HG03521 (cell line): Measurements from ENCODE around the gene MTRF1L.
"Not testable (repeated sequence)": the region's sequence is repeated elsewhere in the genome, so short reads cannot be mapped to it uniquely, and the experiment has no call there.

Experiments
- ATAC-seq: cut with Tn5 transposase; IDR thresholded peaks from one replicate; pipeline ENCODE4 v1.9.1; 2021; ENCODE audit warnings: mild to moderate bottlenecking, moderate library complexity; ENCODE audit not compliant: unreplicated experiment

Gene MTRF1L

DNA sequence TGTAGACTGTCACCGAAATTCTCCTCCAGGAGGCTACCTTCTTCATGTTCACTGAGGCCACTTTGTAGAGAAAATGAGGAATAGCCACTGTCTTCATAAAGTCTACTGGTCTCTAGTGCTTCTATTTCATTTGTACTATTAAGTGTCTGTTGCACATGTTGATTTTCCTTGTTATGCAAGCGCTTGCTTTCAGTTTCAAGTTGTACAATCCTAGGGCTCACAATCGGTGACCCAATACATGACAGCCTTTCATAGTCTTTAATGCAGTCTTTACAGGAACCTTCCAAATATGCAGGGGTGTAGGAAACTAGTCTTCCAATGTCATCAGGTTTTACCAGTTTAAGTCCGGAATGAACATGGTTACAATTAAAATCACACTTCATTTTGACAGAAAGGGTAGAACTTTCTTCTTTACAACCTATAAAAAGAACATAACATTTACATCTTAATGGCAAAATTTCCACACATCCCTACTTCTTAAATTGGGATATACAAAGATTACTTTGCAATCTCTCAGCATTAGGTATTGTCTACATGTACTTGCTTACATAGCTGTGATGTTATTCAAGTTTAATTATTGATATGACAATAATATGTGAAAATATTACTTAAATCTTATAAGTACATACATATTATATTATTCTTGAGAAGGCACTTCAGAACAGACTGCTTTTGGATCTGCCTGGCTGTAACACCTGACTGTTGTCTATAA is 27.1 kb downstream of the MTRF1L start:
- no peak for ATAC-seq

DNA sequence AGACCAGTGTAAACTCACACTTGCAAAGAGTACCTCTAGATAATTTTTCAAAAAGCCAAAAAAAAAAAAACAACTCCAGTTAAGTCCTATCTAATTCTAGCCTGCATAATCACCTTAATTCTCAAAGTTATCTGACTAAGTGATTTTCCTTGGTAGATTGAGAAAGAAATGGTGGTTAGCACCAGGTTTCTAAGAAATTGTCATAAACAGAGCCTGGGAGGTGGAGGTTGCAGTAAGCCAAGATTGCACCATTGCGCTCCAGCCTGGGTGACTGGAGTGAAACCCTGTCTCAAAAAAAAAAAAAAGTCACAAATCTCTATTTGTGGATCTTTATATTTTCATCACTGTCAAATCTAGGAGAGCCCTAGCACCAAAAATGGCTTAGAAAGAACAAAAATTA is 28.6 kb downstream of the MTRF1L start:
- ATAC-seq: no peak

GRCh38 chr6:152969688-152970418 is 32.7 kb downstream of the MTRF1L start:
- no peak for ATAC-seq

DNA sequence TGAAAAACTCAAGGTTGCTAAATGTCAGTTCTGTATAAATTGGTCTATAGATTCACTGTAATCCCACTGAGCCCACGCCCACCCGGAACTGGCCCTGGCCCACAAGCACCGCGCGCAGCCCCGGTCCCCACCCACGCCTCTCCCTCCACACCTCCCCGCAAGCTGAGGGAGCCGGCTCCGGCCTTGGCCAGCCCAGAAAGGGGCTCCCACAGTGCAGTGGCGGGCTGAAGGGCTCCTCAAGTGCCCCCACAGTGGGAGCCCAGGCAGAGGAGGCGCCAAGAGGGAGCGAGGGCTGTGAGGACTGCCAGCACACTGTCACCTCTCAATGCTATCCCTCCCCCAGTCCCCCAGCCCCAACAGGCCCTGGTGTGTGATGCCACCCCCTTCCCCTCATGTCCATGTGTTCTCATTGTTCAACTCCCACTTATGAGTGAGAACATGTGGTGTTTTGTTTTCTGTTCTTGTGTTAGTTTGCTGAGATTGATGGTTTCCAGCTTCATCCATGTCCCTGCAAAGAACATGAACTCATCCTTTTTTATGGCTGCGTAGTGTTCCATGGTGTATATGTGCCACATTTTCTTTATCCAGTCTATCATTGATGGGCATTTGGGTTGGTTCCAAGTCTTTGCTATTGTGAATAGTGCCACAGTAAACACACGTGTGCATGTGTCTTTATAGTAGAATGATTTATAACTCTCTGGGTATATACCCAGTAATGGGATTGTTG is 36.2 kb downstream of the MTRF1L start:
- not testable (repeated sequence) for ATAC-seq

GRCh38 chr6:152959333-152959732 is 43.2 kb downstream of the MTRF1L start:
- no peak for ATAC-seq

DNA sequence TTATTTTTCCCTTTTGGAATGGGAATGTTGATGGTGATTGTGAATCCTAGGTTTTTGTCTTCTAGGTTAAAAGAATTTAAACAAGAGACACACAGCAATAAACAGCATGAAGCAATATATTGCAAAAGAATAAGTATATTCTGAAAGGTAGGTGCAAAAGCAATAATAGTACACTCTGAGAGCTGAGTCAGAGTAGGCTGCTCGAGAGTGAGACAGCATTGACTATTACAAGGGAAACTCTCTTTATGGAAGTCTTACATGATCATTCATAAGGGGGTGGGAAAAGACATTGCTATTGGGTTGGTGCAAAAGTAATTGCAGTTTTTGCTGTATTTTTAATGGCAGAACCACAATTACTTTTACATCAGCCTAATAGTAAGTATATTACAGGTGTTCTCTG is 44.7 kb downstream of the MTRF1L start:
- no peak for ATAC-seq

GRCh38 chr6:152954443-152954842 is 48.1 kb downstream of the MTRF1L start:
- no peak for ATAC-seq

GRCh38 chr6:152952866-152953509 is 49.5 kb downstream of the MTRF1L start:
- no peak for ATAC-seq

- no peak for ATAC-seq
Measured at GRCh38 chr6:152952045-152952444, 50.5 kb downstream of the MTRF1L start.

DNA sequence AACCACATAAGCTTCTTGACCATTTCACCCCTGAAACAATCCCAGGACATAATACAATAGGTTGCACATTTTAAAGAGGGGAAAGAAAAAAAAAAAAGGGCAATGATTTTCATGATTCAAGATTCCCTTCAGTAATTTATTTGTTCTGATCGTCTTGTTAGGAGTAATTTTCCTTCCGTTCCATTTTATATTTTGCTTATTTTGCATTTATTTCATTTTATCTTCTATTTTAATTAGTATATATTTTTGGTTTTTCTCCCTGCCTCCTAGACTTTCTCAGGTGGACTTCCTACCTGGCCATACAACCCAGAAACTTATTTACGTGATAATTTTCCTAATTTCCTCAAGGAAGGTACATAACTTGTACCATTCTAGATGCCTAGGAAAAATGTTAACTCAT is 52.3 kb downstream of the MTRF1L start:
- no peak for ATAC-seq

DNA sequence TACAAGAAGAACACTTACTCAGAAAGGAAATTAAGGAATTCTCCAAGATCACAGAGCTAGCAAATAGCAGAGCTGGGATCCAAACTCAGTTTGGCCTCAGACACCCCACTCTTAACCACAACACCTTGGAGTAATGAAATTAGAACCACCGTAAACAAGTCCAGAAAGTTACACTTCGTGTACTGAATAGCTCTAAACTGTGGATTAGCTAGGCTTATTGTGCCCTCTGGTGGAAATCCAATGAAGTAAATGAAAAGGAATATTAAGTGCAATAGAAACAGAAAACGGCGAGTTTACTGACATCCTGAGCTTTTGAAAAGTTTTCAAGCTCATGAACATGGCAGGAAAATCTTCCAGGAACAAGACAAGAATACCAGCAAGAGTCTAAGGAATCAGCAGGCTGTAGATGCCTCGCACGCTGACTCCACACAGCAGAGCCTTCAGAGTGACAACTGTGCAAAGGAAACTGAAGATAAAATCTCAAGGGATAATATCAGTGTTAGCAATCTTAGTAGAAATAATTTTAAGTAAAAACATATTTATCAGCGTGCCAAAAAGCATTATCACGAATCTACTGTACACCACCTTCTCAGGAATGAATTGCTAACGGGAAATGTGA is 54.2 kb downstream of the MTRF1L start:
- ATAC-seq: peak; percentile 78

DNA sequence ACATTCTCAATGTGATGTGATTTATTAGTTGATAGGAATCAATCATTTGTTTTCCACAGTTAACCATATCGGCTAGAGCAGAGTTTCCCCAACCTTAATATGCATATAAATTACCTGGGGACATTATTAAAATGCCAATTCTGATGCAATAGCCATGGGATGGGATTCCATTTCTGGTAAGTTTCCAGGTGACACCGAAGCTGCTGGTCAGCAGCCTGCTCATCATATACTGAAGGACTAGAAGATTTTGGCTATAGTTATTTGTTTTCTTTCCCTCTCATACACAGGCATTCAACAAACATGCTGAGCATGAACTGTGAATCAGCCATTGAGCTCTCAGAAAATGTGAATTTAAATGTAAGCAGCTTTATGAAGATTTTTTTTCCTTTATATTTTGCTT is 55.5 kb downstream of the MTRF1L start:
- no peak for ATAC-seq

DNA sequence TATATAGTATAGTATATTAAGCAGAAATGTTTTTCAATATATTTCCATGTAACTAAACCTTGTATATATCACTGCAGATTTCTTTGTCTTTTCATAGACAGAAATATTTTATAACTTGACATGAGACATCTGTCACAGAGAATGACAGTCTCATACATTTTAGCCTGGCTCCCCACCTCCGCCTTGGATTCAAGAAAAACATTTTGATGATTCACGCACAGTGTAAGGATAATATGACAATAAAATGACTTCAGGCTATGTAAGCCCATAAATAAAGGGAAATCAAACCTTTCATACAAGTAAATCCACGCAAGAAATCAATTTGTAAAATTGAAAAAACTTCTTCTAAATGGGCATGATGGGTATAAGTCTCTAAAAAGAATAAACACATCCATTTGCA is 56.0 kb downstream of the MTRF1L start:
- ATAC-seq: no peak

GRCh38 chr6:152943260-152943897 is 59.1 kb downstream of the MTRF1L start:
- no peak for ATAC-seq

DNA sequence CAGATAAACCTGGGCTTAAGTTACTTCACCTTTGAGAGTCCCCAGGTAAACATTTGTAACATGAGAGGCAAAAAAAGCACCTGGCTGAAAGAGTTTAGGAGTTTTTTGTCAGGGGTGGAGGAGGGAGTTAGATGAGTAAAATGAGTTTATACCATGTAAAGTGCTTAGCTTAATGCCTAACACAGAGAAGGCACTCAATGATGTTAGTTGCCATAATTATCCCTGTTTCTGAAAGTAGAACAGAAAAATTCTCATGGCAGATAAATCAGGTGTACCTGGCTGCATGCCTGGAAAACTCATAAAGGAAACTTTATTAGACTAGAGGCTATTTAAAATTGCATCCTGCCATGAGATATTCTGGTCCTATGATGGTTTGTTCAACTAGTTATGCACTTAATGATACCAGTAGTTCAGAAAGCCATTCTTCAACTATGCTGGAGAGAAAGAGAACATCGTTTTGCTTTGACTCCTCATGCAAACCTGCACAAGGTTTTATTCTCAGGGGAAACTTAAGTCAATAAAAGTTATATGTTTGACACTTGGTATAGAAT is 60.1 kb downstream of the MTRF1L start:
- ATAC-seq: no peak

DNA sequence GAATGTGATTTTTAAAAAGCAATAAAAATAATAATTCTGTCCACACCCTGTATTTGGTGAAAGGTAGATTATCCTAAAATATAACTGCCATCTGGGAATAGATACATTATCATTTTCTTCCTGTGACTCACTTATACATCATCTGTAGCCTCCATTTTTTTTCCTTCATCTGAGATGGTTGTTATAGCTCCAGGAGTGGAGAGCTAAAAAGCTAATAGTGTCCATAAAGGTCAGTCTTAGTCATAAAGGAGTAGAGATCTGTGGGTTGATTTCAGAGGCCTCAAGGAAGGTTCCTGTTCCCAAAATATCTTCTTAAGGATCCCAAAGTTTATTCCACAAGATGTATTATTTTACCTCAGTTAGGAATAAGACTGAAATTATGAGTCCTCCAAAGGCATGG is 60.8 kb downstream of the MTRF1L start:
- no peak for ATAC-seq
